T-helper 2 cell treated with Interferon-gamma antibody and Interleukin-4, amounts not matched to agents 100 ng/mL and 5 ng/mL, for 36 hours (primary cell): ENCODE results near the gene TUBA3D. TPM values are rescaled to one million over a fixed set of nuclear protein-coding genes. Genes with fewer than 3 reads are reported as not detected.
"Not testable (repeated sequence)": the region's sequence is repeated elsewhere in the genome, so short reads cannot be mapped to it uniquely, and the experiment has no call there.

Experiments used
- intact Hi-C: fragments of 100-400 bp; cut with micrococcal nuclease; formaldehyde crosslinking; loops from one replicate; pipeline ENCODE4 v1.15.1; 2023
- total RNA-seq: library from RNA; stranded (reverse); gene quantifications from 2 replicates; pipeline ENCODE4 v1.2.3, GENCODE V29; 2022

Gene TUBA3D
- total RNA-seq, 1 donor from 2014 or later = not detected

DNA sequence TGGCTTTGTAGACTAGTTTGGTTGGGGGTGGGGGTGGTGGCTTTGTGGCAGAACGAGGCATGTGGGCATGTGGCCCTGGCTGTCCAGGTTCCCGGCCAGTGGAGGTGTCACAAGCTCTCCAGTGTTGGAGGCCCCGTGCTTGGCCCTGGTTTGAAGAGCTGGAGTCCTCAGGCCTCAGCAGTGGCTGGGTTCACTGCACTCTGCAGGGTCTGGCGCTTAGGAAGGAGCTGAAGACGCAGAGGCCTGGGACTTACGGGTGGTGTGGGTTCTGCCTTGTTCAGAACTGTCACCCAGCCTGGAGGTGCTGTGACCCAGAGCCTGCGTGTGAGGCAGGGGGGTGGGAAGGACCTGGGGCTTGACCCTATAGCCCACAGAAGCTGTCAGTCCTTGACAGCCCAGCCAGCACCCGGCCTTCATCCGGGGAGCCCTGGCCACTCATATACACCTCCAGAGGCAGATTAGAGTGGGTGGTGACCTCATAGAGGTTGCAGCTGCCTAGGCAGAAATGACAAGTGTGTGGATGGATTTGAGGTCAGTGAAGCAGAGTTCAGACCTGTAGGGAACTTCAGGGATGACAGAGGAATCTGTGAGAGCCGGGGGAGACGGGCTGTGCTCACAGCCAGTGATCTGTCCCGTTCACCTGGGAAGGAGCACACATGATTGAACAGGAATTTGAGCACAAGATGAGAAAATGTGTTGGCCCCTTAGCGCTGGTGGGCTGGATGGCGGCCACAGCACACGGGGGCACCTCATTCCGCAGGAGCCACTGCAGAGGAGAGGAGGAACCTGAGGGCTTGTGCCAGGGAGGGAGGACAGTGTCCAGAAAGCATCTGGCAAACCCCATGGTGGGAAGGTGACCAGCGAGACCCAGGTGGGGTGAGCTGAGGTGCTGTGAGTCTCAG lies 36.3 kb downstream of the TUBA3D start:
- intact Hi-C loops = not testable (repeated sequence)

DNA sequence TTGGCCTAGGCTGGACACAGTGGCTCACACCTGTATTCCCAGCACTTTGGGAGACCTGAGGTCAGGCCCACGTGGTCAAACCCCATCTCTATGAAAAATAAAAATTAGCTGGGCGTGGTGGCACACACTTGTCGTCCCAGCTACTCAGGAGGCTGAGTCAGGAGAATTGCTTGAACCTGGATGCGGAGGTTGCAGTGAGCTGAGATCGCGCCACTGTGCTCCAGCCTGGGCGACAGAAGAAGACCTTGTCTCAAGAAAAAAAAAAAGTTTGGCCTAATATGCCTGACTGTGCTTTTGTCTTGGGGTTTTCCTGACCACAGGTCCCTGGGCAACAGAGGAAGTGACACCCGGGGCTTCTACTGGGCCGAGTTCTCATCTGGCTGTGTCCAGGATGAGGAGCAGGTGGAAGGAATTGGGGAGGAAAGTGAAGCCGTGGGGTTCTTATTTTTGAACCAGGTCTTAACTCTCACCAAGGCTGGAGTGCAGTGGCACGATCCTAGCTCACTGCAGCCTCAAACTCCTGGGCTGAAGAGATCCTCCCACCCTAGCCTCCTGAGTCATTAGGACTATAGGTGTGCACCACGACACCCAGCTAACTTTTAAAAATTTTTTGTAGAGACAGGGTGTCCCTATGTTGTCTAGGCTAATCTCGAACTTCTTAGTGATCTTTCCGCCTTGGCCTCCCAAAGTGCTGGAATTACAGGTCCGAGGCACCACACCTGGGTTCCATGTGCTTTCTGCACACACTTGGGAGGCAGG lies 38.7 kb downstream of the TUBA3D start:
- intact Hi-C loops = not testable (repeated sequence)

DNA sequence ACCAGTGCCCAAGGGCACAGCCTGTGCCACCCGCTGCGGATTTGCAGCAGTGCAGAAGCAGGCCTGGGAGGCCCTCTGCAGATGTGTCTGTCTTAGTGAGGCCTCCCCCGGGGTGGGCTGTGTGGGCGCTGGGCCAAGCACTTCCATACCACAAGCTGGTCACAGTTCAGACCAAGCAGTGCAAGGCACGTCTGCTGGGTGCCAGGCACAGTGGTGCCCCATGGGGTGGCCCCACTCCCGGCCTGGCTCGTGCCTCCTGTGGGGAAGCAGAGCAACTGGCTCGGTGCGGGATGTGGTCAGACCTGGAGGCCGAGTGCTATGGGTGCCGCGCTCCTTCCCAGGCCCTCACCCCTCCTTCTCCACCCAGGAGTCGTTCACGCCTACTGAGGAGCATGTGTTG lies 39.3 kb downstream of the TUBA3D start:
- intact Hi-C loops = not testable (repeated sequence)

DNA sequence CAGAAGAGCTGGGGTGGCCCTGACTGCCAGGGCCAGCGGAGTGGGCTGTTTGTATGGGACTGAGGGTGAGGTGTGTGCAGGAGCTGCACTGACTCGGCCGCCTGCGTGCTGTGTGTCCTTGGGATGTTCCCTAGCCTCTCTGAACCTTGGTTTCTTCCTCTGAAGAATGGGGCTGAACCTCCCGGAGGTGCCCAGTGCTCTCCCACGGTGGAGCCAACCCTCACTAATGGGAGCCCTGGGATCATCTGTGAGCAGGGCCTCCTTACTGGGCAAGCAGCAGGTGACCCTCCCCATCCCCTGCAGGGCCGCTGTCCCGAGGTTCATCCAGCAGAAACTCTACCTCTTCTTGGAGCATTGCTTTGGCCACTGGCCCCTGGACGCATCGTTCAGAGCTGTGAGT lies 40.1 kb downstream of the TUBA3D start:
- intact Hi-C loops = no loop called here

DNA sequence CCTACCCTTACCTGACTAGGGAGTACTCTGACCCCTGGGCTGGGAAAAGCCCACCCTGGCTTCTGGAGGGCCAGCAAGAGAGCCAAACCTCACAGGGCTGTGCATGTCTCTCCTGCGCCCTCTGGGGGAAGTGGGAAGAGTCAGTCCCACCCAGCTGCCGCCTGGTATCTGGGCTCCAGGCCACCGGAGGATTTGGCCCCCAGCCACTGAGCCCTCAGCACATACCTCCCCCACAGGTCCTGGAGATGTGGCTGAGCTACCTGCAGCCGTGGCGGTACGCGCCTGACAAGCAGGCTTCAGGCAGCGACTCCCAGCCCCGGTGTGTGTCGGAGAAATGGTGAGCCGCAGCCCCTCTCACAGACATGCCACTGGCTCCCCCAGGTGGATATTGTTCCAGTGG lies 40.7 kb downstream of the TUBA3D start:
- intact Hi-C loops = not testable (repeated sequence)

DNA sequence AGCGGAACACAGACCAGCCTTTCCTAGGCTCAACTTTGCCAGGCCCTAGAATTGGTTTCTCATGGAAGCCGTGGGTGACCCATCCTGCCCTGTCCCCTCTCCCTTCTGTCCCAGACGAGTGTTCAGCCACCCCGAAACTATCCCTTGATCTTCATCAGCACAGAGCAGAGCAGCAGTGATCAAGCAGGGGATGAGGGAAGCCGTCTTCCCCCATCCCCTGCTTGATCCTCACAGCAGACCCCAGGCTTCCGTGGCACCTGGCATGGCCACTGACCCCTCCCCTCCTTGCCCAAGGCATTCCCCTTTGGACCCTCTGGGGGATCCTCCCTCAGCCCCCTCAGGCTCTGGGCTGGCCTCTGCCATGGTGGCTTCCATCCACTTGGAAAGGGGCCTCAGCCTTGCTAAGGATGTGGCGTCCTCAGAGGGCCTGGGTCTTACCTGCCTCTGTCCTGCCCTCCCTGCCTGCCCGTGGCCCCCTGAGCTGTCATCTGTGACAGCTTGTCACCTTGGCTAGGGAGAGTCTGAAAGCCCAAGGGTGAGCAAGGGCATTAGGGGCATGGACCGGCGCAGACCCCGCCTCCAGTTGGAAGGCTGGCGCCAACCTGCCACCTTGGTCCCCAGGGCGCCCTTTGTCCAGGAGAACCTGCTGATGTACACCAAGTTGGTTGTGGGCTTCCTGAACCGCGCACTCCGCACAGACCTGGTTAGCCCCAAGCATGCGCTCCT lies 41.4 kb downstream of the TUBA3D start:
- intact Hi-C loops = no loop called here

DNA sequence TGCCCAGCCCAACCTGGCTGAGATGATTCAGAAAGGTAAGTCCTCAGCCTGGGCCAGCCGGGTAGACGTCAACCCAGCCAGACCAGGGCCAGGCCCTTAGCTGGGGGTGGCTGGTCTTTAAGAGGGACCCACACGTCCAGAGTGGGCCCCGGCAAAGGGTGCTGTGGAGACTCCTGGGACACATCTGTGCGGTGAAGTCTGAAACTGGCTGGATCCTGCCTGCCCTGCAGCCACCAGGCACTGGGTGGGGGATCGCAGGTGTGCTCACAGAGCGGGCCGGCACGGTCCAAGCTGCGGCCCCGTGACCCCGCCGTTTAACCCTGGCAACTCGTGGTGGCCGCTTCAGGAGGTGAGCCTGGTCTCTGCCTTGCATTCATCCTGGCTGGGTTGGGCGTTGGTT lies 41.9 kb downstream of the TUBA3D start:
- intact Hi-C loops = not testable (repeated sequence)

DNA sequence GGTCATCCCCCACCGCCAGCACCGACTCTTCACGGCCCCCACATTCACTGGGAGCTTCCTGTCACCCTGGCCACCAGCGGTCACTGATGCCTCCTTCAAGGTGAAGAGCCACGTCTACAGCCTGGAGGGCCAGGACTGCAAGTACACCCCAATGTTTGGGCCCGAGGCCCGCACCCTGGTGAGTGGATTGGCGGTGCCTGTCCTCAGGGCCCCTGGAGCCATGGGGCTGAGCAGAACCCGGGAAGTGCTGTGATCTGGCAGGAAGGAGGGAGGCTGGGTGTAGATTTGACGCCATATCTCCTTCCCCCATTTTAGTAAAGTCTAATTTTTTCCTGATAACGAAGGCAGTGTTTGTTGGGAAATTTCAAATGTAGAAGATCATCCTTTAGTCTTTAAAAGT lies 42.6 kb downstream of the TUBA3D start:
- intact Hi-C loops = not testable (repeated sequence)

DNA sequence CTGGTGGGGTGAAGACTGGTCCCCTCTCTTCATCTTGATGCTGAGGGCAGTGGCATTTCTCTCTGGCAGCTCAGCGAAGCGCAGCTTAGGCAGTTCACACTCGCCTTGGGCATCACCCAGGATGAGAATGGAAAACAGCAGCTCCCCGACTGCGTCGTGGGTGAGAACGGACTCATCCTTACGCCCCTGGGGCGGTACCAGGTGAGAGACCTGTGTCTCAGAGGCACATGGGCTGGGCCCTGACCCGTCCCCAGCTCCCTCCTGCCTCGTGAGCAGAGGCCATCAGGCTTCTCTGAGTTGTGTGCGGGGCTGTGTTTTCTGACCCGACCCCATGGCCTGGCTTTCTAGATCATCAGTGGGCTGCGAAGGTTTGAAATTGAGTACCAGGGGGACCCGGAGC lies 43.5 kb downstream of the TUBA3D start:
- intact Hi-C loops = no loop called here

DNA sequence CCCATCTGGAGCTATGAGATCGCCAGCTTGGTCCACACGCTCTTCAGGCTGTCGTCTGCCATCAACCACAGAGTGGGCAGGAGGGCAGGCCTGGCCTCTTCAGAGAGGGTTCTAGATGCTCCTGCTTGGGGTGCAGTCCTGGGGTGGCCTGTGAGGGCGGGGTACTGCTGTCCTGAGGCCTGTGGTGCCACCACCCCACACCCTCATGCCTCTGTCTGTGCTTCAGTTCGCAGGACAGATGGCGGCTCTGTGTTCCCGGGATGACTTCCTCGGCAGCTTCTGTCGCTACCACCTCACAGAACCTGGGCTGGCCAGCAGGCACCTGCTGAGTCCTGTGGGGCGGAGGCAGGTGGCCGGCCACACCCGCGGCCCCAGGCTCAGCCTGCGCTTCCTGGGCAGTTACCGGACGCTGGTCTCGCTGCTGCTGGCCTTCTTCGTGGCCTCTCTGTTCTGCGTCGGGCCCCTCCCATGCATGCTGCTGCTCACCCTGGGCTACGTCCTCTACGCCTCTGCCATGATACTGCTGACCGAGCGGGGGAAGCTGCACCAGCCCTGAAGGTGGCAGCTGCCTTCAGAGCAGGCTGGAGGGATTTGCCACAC lies 44.1 kb downstream of the TUBA3D start:
- intact Hi-C loops = not testable (repeated sequence)

DNA sequence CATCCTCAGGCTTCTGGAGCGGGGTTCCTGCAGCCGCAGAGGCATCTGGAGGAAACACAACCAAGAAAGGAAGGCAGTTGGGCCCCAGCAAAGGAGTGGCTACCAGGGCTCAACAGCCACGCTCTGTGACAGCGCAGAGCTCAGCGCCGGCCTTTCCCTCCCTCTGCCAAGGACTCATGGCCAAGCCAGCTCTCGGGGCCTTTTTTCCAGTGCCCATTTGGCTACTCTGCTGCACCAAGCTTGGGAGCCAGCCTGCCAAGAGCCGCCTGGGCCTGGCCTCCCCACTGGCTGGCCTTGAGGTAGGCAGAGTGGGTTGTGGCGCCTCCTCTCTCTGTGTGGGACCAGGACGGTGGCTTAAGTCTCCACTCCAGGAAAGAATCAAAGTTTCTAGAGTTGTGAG lies 44.6 kb downstream of the TUBA3D start:
- intact Hi-C loops = no loop called here

DNA sequence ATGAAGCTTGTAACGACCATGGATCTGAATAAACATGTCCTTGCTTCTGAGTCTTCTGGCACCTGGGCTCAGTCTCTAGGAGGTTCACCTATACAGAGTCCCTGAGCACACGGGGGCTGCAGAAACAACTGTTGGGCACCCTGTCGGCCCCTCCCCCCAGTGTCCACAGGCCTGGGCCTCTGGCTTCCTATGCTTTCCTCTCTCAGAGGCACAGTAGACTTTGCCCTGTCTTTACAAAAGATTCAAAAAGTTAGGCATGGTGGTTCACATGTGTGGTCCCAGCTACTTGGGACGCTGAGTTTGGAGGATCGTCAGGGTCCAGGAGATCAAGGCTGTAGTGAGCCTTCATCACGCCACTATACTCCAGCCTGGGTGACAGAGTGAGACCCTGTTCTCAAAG lies 45.6 kb downstream of the TUBA3D start:
- intact Hi-C loops = not testable (repeated sequence)

DNA sequence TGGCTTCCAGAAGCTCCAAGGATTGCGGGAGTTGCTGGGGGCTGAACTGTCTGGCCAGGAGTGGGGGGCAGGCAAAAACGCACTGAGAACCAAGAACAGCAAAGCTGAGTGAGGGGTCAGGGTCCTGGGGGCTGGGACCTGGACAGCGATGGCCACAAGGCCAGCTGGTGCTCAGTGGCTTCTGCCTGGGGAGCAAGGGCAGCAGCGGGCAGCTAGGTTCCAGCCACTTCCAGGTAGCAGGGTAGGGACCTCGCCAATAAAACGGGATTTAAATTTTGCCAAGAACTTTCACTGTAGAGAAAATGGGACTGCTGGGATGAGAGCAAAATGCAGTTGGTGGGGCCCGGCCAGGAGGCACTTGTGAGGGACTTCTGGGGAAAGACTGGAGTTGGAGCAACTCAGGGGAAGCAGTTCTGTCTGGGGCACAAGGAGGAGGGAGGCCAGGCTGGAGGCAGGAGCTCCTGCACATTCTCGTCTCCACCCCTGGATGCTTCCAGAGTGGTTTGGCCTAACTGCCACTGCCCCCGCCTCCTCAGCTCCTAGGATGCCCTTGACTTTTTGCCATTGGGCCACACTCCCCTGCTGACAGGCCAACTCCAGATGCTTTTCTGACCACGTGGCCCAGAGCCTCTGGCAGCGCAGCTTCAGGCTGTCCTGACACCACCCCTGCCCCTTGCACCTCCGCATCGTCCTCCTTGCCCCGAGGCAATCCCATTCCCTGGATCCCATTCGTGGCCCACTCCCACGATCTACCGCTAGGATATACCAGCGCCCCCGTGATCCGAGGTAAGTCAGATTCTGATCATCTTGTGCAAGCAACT lies 46.3 kb downstream of the TUBA3D start:
- intact Hi-C loops = no loop called here

DNA sequence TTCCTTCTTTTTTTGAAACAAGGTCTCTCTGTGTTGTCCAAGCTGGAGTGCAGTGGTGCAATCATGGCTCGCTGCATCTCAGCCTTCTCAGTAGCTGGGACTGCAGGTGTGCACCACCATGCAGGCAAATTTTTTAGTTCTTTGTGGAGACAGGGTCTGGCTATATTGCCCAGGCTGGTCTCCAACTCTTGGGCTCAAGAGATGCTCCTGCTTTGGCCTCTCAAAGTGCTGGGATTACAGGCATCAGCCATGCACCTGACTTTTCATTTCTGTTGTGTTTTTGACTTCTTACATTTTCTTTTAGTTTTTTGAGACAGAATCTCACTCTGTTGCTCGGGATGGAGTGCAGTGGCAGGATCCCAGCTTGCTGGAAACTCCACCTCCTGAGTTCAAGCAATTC lies 49.3 kb downstream of the TUBA3D start:
- intact Hi-C loops = loop anchor here (5.0 kb wide), 2 partner anchors 113 to 798 kb away; partner anchors contain the start of gene GPR148

DNA sequence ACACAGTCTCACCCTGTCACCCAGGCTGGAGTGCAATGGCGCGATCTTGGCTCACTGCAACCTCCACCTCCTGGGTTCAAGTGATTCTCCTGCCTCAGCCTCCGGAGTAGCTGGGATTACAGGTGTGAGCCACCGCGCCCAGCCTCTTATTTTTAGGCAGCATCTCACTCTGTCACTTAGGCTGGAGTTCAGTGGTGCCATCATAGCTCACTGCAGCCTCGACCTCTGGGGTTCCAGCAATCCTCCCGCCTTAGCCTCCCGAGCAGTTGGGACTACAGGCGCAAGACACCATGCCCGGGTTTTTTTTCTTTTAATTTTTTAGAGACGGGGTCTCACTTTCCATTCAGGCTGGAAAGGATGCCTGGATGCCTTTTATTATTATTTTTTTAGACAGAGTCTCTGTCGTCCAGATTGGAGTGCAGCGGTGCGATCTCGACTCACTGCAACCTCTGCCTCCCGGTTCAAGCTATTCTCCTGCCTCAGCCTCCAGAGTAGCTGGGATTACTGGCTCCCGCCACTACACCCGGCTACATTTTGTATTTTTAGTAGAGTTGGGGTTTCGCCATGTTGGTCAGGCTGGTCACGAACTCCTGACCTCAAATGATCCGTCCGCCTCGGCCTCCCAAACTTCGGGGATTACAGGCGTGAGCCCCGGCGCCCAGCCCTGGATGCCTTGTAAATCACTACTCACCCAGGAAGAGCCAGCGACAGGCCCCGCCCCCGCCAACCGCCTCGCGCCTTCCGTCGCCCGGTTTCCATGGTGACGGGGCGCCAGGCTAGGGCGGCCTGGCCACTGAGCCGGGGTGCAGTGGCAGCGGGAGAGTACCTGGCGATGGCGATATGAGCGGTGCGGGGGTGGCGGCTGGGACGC lies 51.4 kb downstream of the TUBA3D start, which contains the start of gene CCDC74A:
CCDC74A (plus strand) TSS at position 758 of the 871 bp plus-strand sequence; CDS start at position 841, 83 bp downstream.
- intact Hi-C loops = loop anchor here (1.0 to 5.0 kb wide), 3 partner anchors 35 to 800 kb away; partner anchors contain the start of genes GPR148 and MZT2A

DNA sequence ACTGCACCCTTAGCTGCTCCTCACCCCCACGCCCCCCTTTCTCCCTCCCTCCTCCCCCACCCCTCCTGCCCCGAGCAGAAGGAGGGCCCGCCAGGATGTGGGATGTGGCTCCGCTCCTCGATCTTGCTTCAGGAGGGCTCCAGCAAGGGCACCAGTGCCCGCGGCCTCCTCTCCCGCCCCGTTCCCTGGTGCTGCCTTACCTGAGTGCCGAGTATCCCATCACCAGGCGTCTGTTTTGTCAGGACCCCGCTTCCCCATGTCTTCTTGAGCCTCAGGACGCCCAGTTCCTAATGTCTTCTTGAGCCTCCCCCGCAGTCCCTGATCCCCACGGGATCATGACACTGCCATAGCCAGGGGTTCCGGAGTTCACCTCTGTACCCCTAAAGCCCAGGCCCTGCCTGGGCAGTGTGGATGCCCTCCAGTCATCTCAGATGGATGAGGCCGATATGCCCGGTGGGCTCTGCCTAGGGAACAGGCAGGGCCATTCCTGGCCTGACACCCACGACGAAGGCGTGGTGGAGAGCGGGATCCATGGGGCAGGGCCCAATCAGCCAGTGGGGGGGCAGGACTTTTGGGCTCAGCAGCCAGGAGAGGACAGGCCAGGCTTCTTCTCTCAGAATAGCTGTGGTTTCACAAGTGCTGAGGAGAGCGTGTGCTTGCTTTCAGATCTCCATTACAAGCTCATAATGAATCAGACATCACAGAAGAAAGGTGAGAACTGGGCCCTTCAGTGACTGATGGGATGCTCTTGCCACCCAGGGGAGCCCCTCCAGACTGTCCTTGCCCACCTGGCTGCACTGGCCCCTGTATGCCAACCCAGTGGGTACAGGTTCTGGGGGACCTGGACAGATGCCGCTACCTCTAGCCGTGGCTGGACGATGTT lies 53.3 kb downstream of the TUBA3D start:
- intact Hi-C loops = loop anchor here (5.0 kb wide), 2 partner anchors 117 to 802 kb away; partner anchors contain the start of gene GPR148

DNA sequence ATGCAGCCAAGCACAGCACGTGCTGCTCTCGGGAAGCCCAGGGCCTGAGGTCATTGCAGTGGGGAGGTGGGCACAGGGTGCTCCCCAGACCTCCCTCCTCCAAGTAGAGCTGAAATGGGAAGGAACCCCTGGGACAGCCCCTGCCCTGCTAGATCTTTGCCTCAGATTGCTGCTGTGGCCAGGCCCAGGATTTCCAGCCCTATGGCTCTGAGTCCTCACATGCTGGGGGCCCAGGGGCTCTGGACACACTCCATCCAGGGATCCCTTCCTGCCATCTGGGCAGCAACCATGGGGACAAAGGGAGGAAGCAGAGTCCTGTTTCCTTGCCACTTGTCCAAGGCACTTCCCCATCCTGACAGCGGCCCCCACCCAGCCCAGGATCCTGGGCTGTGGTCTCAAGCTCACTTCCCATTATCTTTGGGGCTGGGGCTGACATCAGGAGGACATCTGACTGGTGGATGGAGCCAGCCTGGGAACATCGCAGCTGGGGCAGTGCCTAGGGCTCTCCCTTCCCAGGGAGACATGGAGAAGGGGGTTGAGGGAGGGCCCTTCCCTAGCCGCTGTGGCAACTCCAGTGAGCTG lies 54.0 kb downstream of the TUBA3D start:
- intact Hi-C loops = loop anchor here (5.0 kb wide), 2 partner anchors 118 to 803 kb away; partner anchors contain the start of gene GPR148
